T-helper 2 cell treated with Interferon-gamma antibody and Interleukin-4, amounts not matched to agents 100 ng/mL and 5 ng/mL, for 36 hours (primary cell): ENCODE data around the gene CNIH1. TPM values are rescaled to one million over a fixed set of nuclear protein-coding genes. Genes with fewer than 3 reads are reported as not detected.
"Not testable (repeated sequence)": the region's sequence is repeated elsewhere in the genome, so short reads cannot be mapped to it uniquely, and the experiment has no call there.

Experiments
- intact Hi-C: fragments of 100-400 bp; cut with micrococcal nuclease; formaldehyde crosslinking; loops from one replicate; pipeline ENCODE4 v1.15.1; 2023
- total RNA-seq: library from RNA; stranded (reverse); gene quantifications from 2 replicates; pipeline ENCODE4 v1.2.3, GENCODE V29; 2022

The CNIH1 gene
- total RNA-seq, 1 donor from 2014 or later: 79.1 TPM

- intact Hi-C loops: no loop called here
Observed at GRCh38 chr14:54470701-54471100, 29.5 kb upstream of the CNIH1 start.

GRCh38 chr14:54467280-54467679 is 26.1 kb upstream of the CNIH1 start:
- intact Hi-C loops: no loop called here

GRCh38 chr14:54465654-54466053 is 24.5 kb upstream of the CNIH1 start:
- intact Hi-C loops: no loop called here

- intact Hi-C loops: no loop called here
Observed at GRCh38 chr14:54462048-54462447, 20.9 kb upstream of the CNIH1 start.

- intact Hi-C loops: no loop called here
Observed at GRCh38 chr14:54459106-54459505, 17.9 kb upstream of the CNIH1 start.

- intact Hi-C loops: not testable (repeated sequence)
Observed at GRCh38 chr14:54458536-54458935, 17.4 kb upstream of the CNIH1 start.

- intact Hi-C loops: no loop called here
Observed at GRCh38 chr14:54457609-54457996, 16.4 kb upstream of the CNIH1 start.

GRCh38 chr14:54456820-54457608 is 15.8 kb upstream of the CNIH1 start:
- intact Hi-C loops: not testable (repeated sequence)

- intact Hi-C loops: no loop called here
Observed at GRCh38 chr14:54455363-54455762, 14.2 kb upstream of the CNIH1 start.

- intact Hi-C loops: not testable (repeated sequence)
Observed at GRCh38 chr14:54453990-54454389, 12.8 kb upstream of the CNIH1 start.

- intact Hi-C loops: no loop called here
Observed at GRCh38 chr14:54453252-54453651, 12.1 kb upstream of the CNIH1 start.

- intact Hi-C loops: no loop called here
Observed at GRCh38 chr14:54451961-54452360, 10.8 kb upstream of the CNIH1 start.

GRCh38 chr14:54451121-54451601 is 10.0 kb upstream of the CNIH1 start:
- intact Hi-C loops: no loop called here

GRCh38 chr14:54450535-54450934 is 9.4 kb upstream of the CNIH1 start:
- intact Hi-C loops: no loop called here

- intact Hi-C loops: no loop called here
Observed at GRCh38 chr14:54447231-54447692, 6.1 kb upstream of the CNIH1 start.

- intact Hi-C loops: no loop called here
Observed at GRCh38 chr14:54446161-54446693, 5.1 kb upstream of the CNIH1 start.

GRCh38 chr14:54444681-54445080 is 3.5 kb upstream of the CNIH1 start:
- intact Hi-C loops: loop anchor here (5.0 kb wide), 1 partner anchor 328 kb away; no protein-coding TSS in a partner anchor

GRCh38 chr14:54443981-54444380 is 2.8 kb upstream of the CNIH1 start:
- intact Hi-C loops: loop anchor here (5.0 kb wide), 1 partner anchor 328 kb away; no protein-coding TSS in a partner anchor

- intact Hi-C loops: loop anchor here (5.0 kb wide), 1 partner anchor 329 kb away; no protein-coding TSS in a partner anchor
Observed at GRCh38 chr14:54442961-54443360, 1.8 kb upstream of the CNIH1 start.

- intact Hi-C loops: loop anchor here (2.0 to 5.0 kb wide), 2 partner anchors 332 to 1288 kb away; partner anchors contain the start of gene DDHD1
Observed at GRCh38 chr14:54440476-54440872, 700 bp downstream of the CNIH1 start.

GRCh38 chr14:54440037-54440436 is 1.1 kb downstream of the CNIH1 start:
- intact Hi-C loops: loop anchor here (2.0 to 5.0 kb wide), 2 partner anchors 332 to 1287 kb away; partner anchors contain the start of gene DDHD1

GRCh38 chr14:54438703-54439102 is 2.5 kb downstream of the CNIH1 start:
- intact Hi-C loops: loop anchor here (5.0 kb wide), 1 partner anchor 464 kb away; the partner anchor contains the start of gene GCH1
